GM12874 (cell line): ENCODE data around the gene CDC20B.

Source experiments
- CTCF ChIP-seq: IDR thresholded peaks from 2 replicates; pipeline ENCODE4 v1.5.1; 2011; ENCODE audit warnings: low read depth, mild to moderate bottlenecking, control low read depth, low read length, moderate library complexity; ENCODE audit not compliant: insufficient read depth

Gene CDC20B

GRCh38 chr5:55205001-55205400, 32.0 kb upstream of the CDC20B start:
- TF ChIP-seq CTCF = no peak

DNA sequence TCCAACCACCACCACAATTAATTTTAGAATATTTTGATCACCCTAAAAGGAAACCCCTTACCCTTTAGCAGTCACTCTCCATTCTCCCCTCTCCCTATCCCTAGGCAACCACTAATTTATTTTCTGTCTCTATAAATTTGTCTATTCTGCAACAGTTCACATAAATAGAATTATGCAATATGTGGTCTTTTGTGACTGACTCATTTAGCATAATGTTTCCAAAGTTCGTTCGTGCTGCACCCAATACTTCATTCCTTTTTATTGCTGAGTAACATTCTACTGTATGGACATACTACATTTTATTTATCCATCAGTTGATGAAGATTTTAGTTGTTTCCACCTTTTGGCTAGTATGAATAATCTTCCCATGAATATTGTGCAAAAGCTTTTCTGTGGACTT, 18.2 kb upstream of the CDC20B start:
- TF ChIP-seq CTCF = no peak

GRCh38 chr5:55188656-55189540, 15.9 kb upstream of the CDC20B start:
- TF ChIP-seq CTCF = no peak

- TF ChIP-seq CTCF = no peak
Measured at GRCh38 chr5:55187370-55187769, 14.4 kb upstream of the CDC20B start.

DNA sequence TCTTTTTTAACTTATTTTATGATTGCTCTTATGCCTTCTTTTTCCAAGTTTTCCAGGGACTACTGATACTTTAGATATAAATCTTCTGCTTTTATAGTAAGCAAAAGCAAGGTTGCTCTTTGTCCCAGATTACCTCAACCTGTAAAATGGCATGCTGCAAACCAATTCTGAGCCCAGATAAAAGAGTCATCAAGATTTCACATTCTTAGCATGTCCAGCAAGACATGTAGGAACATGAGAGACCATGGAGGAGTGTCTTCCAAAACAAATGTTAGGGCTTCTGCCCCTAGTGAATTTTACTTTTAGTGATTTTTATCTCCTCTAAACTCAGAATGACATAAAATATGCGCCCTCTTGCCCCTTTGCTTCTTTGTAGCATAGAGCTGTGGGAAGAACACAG, 7.0 kb upstream of the CDC20B start:
- no peak for TF ChIP-seq CTCF

DNA sequence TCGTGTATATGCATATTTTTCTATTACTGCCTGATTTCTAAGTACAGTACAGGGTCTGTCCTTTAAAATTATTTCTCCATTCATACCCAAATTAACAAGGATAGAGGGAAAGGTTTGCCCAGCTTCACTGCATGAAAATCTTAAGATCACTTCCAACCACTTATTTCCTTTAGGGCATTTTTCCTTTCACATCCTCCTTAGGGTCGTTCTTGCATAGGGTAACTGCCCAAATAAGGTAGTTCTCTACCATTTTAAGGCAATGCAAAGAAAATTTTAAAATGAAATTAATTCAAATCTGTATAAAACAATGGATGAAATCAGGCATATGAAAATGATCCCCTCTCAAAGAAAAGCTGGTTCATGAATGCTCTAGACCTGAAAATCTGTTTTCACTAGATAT, 4.1 kb upstream of the CDC20B start:
- no peak for TF ChIP-seq CTCF

DNA sequence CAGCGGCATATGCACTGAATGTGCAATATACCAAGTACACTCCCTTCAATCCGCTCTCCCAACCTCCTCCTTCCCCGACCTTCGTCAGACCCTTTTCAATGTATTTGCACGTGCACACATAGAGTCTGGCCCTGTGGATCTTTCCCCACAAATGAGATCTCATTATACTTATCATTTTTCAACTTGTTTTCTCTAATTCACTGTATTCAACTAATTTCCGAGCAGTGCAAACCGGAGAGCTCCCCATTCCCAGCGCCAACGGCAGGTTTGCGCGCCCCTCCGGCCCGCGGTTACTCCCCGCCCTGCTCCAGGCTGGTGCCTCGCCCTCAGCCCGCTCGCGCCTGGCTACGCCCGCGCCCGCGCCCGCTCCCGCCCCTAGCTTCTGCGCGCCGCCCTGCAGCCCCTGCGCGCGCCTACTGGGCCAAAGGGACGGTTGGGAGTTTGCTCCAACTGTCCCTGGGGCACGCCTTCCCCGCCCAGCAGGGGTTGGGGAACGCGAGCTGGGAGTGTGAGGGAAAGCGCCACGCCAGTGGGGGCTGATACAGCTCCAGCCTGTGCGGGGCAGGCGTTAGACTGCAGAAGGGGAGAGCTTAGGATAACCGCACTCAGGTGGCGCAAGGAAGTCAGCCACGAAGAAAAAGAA, 3.3 kb upstream of the CDC20B start:
- no peak for TF ChIP-seq CTCF
